GM19468 (cell line): ENCODE data around the gene BPTF.
"Not testable (repeated sequence)": the region's sequence is repeated elsewhere in the genome, so short reads cannot be mapped to it uniquely, and the experiment has no call there.

Experiments
- ATAC-seq: cut with Tn5 transposase; IDR thresholded peaks from one replicate; pipeline ENCODE4 v1.9.1; 2021; ENCODE audit warnings: mild to moderate bottlenecking, moderate library complexity, moderate number of reproducible peaks; ENCODE audit not compliant: unreplicated experiment; ENCODE audit errors: extremely low read depth

Gene BPTF

GRCh38 chr17:67998466-67998865, 173.2 kb downstream of the BPTF start:
- ATAC-seq: no peak

GRCh38 chr17:67999291-67999911, 174.1 kb downstream of the BPTF start:
- no peak for ATAC-seq

GRCh38 chr17:68004201-68004600, 178.9 kb downstream of the BPTF start:
- ATAC-seq: no peak

- ATAC-seq: no peak
Observed at GRCh38 chr17:68006797-68007196, 181.5 kb downstream of the BPTF start.

GRCh38 chr17:68011199-68011665, 185.9 kb downstream of the BPTF start:
- peak; percentile 39 for ATAC-seq

- ATAC-seq: no peak
Observed at GRCh38 chr17:68013385-68013784, 188.1 kb downstream of the BPTF start.

- no peak for ATAC-seq
Observed at GRCh38 chr17:68015081-68015723, 189.9 kb downstream of the BPTF start.

- no peak for ATAC-seq
Observed at GRCh38 chr17:68016838-68017237, 191.5 kb downstream of the BPTF start.

GRCh38 chr17:68018493-68018892, 193.2 kb downstream of the BPTF start:
- ATAC-seq: not testable (repeated sequence)

- no peak for ATAC-seq
Observed at GRCh38 chr17:68019336-68019674, 194.0 kb downstream of the BPTF start.

- ATAC-seq: peak; percentile 76
Observed at GRCh38 chr17:68019675-68020408, 194.5 kb downstream of the BPTF start.

- ATAC-seq: no peak
Observed at GRCh38 chr17:68020409-68020756, 195.1 kb downstream of the BPTF start.

- ATAC-seq: not testable (repeated sequence)
Observed at GRCh38 chr17:68020791-68021190, 195.5 kb downstream of the BPTF start.

GRCh38 chr17:68021963-68022362, 196.7 kb downstream of the BPTF start:
- no peak for ATAC-seq

- not testable (repeated sequence) for ATAC-seq
Observed at GRCh38 chr17:68022547-68022946, 197.2 kb downstream of the BPTF start.

- ATAC-seq: no peak
Observed at GRCh38 chr17:68029512-68030215, 204.4 kb downstream of the BPTF start.
